ENCODE data around the gene EZH2.

The EZH2 gene

DNA sequence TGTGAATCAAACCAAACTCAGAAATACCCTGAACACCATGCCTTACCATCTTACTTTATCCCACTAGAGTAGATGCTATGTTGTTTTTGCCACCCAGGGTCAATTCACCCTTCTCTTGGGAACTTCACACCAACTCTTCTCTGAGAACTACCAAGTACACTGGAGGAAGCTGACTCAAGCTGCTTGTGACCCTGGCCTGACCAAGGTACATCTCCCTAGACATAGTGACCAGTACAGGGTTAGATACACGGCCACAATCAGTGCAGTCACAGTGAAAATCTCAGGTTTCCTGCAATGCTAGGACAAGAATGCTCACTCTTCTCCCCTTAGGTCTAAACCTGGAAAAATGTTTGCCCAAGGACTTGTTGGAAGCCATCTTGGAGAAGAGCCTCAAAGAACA is 31.8 kb downstream of the EZH2 start:
- DNase-seq, result no peak

DNA sequence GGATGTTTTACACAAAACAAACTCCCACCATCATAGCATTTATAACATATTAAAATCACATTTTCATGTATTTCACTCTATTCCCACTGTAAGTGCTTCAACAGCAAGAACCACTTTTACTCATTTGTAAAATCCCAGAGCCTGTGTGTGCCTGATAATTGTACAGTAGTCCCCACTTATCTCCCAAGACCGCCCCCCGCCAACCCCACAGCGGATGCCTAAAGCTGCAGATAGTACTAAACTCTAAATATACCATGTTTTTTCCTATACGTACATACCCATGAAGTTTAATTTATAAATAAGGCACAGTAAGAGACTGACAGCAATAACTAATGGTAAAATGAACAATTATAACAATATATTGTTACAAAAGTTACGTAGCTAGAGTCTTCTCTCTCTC is 33.5 kb downstream of the EZH2 start:
- DNase-seq, result no peak

DNA sequence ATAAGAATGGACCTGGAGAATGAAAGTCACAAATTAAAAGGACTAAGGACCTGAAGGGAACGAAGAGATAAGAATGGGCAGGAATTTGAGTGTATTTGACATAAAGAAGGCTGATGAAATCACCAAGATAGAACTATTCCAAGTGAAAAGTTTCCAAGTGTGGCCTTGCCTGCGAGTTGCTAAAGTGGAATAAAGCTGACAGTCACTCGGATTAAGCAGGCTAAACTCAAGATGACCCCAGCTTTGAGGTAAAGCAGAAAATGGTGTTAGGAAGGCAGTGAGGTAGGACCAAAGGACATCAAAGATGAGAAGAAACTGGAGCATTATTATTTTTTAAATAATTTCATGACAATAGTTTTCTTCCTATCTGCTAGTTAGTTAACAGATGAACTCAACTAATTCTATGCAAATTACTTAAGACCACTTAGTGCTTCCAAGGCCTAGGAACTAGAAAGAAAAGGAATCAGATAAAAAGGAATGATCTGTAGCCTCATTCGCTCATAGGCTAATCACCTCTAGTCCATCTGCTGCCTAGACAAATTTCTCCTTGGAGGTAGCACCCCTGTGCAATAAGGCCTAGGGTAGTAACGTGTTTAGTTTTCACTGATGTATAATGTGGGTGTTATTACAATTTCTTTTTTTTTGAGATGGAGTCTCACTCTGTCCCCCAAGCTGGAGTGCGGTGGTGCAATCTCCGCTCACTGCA is 34.5 kb downstream of the EZH2 start:
- no peak for DNase-seq

DNA sequence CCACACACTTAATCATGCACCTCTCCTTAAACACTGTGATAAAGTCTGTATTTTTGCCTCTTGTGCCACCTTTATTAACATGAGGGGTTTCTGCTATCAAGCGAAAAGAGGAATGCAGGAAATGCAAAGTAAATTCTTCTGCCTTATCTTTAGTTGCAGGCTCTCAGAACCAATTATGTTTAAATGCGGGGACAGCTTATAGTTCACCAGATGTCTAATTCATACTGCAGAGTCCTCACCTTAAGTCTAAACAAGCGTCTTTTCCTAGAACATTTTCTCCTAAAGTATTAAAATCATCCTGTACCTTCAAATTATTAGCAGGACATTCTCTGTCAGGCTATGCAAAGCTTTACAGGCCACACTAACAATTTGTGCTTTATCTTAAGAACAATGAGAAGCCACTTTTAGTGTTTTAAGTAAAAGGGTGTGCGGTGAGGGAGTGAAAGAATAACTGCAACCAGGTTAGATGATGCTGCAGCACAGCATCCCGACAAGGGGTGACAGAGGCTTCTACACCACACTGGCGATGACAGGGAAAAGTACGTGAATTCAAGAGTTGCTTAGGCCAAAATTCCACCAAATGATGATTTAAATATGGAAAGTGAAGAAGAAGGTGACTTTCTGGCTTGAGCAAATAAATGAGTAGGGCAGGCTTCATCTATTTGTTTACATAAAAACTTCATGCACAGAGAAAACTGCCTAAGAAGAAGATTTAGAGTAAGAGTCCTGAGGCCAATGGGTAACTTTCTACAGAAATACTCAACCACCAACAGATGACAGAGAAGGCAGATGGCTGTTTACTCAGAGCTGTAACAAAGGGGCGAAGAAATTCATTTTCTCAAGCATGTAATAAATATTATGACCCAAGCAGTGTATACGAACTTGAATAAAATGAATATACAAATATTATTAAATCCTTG is 36.0 kb downstream of the EZH2 start:
- DNase-seq, result no peak

DNA sequence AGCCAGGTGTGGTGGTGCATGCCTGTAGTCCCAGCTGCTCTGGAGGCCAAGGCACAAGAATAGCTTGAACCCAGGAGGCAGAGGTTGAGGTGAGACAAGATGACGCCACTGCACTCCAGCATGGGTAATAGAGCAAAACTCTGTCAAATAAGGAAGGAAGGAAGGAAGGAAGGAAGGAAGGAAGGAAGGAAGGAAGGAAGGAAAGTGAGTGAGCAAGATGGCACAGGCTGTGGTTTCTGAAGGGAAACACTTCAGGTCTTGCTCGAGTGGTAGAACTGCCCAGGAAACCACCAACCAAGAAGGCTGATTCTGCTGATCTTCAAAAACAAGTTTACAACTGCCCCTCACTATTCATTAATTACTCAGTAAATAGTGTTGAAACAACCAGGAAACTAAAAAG is 45.2 kb downstream of the EZH2 start:
- DNase-seq, result peak; percentile 49

DNA sequence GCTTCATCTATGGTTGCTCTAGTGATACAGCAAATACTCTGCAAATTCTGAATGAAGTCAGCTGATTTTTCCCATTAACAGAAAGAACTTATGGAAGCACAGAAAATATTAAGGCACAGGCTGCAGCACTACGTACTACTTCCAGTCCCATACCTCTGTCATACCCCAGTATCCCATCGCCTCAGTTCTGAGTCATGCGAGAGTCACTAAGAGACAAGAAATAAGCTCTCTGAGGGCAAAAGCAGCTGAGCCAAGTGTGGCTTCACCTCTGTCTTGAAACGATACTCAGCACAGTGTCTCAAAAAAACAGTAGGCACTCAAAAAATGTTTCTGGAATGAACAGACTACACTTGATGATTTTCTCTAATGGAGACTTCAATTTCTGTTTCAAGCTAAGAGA is 48.2 kb downstream of the EZH2 start:
- no peak for DNase-seq

DNA sequence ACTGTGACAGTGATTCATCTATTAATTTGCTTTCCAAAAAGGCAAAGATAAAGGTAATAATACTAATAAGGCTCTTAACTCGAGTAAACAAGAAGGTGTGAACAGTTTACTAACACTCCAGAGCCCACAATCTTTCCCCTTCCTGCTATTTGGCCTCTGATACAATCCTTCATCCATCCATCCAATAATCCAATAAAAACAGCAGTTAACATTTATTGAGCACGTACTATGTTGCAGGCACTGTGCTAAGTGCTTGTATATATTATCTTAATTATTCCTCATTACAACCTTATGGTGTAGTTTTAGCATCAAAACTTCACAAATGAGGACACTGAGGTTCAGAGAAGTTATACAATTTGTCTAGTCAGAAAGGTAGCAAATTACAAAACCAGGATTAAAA is 49.5 kb downstream of the EZH2 start:
- DNase-seq, result no peak

DNA sequence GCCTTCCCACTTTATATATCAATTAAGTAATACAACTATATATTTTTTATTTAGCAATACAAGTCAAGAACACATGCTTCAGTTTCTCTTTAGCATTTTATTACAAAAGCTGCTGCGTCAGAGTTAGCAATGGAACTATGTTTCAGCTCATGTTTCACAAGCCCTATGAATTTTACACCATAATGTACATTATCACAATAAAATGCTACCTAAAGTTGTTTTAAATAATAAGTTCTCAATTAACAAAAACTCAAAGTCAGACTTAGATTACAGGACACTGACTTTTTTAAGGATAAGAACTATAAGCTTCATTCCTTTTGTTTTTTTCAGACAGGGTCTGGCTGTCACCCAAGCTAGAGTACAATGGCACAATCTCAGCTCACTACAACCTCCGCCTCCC is 52.3 kb downstream of the EZH2 start:
- DNase-seq, result no peak

DNA sequence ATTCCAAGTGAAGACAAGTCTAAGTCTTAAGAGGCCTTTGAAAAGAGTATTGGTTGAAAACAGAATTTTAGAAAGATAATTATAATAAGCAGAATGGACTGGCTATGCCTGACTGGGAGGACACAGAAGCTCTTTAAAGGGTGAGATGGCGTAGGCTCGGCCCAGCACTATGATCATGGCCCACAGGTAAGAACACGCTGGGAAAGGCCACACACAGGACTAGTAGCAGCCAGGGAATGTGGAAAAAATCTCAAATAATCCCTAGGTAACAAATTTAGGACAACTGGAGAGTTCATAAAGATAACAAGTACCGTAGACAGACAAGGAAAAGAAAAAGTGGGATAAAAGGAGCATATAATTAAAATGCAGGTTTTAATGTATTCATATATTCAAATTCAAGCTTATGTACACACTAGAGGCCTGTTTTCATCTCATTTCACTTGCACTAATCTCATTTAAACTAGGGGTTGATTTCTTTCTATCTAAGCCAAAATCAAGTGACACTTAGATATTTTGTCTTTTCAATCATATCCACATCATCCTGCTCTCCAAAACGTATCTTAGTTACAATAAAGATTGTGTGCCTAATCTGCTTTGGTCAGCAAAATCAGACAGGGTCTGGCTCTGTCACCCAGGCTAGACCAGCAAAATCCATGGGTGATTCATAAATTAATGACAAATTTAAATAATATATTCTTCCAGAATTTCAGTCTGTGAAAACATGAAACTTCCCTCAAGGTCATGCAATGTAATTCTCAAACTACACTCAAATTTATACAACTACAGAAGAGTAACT is 53.0 kb downstream of the EZH2 start:
- DNase-seq, result no peak

DNA sequence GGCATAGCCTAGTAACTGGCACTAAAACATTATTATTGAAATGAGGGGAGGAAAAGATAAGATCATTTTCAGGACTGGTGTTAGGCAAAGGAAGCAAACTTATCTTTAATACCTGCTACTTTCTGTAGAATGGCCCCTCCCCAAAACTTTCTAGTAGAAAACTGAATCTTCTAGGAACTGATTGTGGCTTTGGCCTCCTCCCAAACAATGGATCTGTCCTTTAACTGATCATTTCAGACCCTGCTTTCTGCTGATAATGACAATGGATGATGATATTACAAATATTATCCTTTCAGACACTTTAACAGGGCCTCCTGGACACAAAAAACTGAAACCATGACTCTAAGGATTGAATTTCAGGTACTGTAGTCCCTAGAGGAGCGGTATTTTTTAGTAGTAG is 55.1 kb downstream of the EZH2 start:
- no peak for DNase-seq

DNA sequence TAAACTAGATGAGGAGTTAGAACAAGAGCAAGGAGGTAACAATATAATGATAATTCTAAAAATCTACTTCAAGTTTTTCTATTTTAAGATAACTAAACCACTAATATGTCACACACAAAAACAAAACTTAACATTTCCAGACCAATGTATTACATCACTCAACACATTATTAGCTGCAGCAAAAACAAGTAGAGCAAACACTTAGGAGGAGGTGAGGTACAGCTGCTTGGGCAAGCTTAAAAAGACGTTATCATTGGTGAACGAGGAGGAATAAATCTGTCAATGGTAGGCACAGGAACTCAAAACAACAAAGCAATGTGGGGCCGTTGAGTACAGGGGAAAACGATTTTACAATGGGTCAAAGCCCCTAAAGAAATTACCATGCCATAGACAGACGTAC is 58.8 kb downstream of the EZH2 start:
- DNase-seq, result no peak

DNA sequence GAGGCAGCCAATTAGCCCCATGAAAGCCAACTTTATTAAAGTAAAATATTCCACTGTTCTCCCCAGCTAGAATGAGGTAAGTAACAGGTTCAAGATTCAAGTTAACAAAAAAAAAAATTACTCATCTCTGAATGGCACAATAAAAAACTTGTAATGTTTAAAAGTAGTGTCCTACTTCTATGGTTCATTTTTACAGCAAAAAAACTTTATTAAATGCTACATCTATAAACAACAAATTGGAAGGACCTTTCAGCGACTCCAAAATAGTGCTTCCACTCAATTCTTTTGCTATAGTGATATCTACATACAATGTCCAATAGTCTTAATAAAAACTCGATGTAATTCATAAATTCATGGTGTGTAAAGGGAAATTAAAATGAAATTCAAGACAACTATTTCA is 59.2 kb downstream of the EZH2 start:
- DNase-seq, result no peak

DNA sequence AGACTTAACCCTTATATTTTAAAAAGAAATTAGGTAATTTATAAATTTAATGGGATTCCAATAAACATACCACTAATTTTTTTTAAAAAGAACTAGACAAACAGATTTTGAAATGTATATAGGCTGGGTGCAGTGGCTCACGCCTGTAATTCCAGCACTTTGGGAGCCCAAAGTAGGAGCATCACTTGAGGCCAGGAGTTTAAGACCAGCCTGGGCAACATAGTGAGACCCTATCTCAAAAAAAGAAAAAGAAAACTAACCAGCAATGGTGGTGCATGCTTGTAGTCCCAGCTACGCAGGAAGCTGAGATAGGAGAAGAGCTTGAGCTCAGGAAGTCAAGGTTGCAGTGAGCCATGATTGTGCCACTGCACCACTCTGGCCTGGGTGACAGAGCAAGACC is 62.7 kb downstream of the EZH2 start:
- no peak for DNase-seq

DNA sequence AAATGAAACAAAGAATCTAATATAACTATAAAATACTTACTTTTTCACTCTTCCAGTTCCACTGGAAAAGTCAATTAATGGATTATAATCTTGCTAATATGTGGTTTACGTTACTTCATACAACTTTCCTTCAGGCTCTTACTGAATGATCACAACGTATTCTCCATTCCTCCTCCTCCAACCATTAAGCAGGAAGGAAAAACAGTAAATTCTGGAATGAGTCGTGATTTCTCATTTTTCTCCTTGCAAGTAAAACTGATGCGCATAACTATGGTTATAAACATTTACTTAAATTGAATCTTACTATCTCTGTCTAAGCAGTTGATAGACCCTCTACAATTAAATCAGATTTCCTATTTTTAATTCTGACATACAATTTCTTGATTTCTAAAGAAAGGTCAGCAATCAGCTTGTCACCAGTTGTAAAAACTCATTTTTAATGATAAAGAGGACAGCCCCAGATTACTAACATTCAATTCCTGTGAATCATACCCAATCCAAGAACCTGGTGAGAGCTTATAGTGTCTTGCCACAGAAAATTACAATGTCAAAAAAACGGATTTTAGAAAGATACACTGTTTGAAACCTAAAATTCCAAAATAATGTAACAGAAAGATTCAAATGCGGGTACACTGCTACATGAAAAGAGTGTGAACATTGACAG is 64.3 kb downstream of the EZH2 start:
- DNase-seq, result no peak

DNA sequence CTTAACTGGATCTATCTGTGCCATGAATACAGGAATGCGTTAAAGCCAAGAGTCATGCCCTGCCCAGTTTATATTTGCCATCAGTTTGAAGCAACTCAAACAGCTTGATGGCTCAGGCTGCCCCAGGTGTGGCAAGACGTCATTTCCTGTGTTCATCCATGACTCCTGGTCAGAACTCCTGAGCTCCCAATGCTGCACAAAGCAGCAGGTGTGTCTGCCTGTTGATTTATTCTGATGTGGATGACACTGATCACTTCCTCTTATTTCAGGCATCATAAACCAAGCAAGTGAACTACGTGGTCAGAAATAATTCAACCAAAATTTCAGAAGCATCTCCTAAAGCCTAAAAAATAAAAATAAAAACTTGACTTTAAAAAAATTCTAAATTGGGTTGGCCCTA is 68.5 kb downstream of the EZH2 start:
- DNase-seq, result no peak

DNA sequence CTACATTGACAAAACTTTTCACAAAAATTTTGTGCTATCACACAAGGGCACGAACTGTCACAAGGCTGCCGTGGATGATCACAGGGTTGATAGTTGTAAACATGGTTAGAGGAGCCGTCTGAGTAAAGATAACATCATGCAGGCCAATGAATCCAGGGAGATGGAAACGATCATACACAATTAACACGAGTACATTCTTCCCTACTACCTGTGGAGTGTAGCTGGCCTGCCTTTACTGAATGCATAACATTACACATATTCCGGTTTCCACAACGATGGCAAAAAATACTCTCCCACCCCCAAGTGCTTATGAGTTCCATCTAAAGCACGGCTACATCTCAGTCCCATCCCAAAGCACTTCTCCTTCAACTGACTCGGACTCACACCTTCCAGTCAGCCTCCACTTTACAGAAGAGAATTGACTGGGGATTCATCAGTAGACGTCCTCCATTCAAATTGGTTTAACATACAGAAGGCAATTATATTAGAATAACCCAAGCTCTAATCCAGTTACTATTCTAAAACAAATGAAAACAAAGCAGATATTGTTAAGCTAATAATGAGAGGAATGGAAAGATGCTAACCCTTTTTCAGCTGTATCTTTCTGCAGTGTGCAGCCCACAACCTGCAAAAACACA is 69.0 kb downstream of the EZH2 start:
- no peak for DNase-seq

DNA sequence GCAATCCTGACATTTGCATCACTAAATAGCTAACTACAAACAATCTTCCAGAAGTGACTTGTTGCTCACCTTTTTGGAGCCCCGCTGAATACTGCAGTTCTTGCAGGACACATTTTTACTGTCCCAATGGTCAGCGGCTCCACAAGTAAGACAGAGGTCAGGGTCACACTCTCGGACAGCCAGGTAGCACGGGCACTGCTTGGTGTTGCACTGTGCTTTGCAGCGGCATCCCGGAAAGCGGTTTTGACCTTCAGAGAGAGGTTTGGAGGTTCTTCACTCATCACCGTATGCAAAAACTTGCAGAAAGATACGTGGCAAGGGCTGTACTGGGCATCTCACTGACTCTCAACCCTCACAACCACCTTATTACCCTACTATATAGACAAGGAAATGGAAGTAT is 70.2 kb downstream of the EZH2 start:
- no peak for DNase-seq

DNA sequence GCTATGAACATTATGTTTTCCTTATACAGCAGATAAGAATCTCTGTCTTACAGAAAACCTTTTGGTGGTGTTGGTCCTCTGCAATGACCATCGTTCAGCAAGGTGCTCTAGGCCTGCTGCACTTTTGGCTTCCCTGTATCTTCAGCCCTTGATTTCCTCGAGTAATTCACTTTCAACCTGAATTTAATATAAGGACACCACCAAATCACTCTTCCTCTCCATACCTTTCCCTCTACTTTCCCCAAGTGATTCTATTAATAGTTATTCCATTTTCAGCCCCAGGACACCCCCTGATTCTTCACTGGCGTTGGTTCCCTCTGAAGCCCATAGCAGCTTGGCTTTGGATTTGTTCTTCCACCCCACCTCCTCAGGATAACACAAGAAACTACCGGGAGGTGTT is 72.2 kb downstream of the EZH2 start:
- no peak for DNase-seq

DNA sequence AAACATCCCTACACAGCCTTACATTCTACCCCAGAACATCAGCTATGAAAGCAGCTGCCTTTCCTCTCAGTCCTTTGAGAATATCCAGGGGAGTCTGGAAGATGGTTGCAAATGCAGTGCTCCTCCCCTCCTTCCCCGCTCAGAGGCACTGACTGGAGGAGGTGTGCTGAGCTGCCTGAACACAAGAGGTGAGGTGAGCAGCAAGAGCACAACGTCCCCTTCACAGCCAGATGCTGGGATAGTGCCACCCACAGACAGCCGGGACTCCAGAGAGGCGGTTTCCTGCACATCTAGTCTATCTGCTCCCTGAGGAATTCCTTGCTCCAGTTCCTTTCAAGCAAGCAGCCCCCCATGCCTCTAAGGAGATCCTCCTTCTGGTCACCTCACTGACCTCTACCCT is 74.2 kb downstream of the EZH2 start:
- no peak for DNase-seq

DNA sequence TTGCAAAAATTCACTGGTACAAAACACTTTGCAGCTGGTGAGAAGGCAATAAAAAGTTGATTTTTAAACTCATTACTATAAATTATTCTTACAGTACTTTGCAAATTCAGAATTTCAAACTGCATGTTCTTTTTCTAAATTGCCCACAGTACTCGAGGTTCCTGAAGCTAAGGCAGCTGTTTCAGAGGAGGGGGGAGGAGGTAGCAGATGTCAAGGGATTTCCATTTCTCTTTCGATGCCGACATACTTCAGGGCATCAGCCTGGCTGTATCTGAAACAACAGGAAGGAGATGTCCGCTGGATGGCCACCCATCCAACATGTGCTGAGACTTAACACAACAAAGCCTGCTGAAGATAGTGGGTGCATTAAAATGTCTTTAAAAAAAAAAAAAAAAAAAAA is 76.7 kb downstream of the EZH2 start:
- DNase-seq, result no peak

DNA sequence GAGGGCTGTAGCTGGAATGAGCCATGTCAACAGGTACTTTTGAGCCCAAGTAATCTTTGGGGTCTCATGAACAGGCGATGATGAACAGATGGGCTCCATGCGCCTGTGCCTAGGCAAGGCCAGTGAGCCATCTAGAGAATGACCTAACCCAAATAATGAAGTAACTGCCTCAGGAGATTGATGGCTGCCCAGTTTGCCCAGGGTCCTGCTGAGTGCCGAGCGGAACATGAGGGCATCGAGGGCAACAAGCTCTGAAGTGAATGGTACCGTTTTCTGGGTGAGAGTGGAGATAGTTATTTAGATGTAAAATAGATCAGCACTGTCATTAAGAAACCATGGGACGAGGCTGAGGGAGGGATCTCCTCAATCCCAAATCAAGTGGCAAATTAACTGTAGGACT is 77.9 kb downstream of the EZH2 start:
- no peak for DNase-seq

DNA sequence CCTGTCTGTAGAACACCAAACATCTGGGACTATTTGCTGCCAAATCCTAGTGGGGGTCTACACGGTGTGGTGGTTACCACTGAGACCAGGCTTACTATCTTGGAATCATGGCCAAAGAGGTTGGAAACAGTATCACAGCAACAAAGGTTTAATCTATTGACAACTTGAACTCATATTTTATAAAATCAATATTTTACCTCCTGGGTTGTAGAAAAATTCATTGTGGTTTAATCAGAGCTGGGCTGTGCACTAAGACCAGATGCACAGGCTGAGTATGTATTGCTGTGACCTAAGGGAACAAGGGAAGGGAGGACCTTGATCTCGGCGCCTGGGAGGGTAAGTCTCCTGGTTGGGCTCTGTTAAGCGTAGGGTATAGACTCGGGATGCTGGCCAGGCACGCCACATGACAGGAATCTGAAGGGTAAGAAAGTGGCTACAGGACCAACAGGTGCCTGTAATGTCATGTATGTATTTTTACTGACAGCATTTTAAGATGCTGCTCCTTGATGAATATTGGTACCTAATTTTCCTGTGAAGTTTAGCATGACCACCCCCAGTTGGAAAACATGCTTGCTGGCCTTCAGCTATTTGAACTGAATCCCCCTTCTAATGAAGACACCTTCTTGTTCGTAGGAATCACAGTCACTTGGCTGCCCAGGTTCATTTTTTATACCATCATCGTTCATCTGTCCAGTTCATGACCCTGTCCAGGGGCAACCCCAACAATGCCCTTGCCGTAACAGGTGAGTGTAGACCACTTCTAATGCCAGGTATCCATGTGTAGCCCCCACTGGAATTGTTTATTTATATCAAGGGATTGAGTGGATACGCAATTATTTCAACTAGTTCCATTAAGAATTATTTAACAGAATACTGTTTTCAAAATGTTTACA is 79.5 kb downstream of the EZH2 start:
- no peak for DNase-seq

All from activated CD4-positive, alpha-beta T cell treated with anti-CD3 and anti-CD28 coated beads, Interleukin-2, Interleukin-6, amounts not matched to agents 100 ng/mL and 50 ng/mL, durations not matched to agents 16 hours and 8 hours (primary cell).